HG02759 (cell line): Measurements from ENCODE around the gene BLOC1S5.
A peak's percentile ranks its signal among the peaks of the same experiment; 100 is the strongest.

Source experiments
- ATAC-seq: cut with Tn5 transposase; IDR thresholded peaks from one replicate; pipeline ENCODE4 v1.9.1; 2021; ENCODE audit warnings: mild to moderate bottlenecking, moderate library complexity; ENCODE audit not compliant: unreplicated experiment

The BLOC1S5 gene, protein sequence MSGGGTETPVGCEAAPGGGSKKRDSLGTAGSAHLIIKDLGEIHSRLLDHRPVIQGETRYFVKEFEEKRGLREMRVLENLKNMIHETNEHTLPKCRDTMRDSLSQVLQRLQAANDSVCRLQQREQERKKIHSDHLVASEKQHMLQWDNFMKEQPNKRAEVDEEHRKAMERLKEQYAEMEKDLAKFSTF

DNA sequence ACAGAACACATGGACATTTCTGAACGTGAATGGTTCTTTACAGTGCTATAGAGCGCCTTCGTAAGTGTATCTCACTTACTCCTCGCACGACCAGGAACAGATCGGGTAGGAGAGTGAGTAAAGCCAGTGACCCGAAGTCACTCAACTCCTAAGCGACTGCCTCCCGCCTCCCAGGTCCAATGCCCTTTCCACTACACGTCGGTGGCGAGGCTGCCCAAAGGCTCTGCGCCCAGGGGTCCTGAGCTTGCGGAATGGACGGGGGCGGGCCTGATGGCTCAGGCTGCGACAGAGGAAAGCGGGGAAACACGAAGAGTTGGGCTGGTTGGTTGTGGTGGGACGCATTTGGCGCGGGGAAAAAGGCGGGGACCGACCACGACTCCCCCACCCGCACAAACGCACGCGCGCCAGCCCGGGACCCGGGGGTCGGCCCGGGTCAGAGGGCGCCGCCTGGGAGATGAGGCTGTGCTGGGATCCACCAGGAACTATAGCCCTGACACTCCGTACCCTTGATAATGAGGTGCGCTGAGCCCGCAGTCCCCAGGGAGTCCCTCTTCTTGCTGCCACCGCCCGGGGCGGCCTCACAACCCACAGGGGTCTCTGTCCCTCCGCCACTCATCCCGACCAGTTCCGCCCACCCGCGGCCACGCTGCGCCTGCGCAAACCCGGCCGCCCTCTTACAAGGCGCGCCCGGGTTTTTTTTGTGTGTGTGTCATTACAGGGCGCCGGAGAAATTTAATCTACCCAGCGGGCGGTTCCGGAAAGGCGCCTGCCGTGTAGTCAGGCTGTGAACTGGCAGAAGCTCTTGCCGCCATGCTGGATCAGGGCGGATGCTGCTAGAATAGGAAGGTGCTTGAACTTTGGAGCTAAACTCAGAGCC lies at the start of gene BLOC1S5:
Gene BLOC1S5 (minus strand): TSS at position 629 of the 877 bp plus-strand sequence. CDS start 13 bp downstream, at position 616.
- ATAC-seq: peak; percentile 83

DNA sequence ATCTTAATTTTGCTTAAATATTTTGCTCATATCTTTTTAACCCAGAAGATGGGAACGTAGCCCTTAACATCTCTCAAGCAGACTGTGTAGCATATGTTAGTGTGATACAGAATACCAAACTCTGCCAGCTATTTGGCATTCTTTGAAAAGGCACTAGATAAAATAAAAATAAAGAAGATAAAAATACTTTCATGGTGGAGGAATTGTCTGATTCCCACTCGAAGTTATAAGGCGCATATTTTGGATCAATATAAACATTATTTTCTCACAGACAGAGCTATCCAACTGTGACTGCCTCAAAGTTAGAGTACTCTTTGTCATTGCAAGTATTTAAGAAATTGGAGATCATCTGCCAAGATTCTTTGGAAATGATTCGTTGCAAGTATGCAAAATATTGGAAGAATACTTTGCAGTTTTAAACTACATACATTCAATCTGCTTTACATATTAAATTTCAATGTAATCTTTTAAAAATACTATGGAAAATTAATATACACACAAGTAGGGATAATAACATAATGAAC lies 49.0 kb upstream of the BLOC1S5 start:
- ATAC-seq: no peak

DNA sequence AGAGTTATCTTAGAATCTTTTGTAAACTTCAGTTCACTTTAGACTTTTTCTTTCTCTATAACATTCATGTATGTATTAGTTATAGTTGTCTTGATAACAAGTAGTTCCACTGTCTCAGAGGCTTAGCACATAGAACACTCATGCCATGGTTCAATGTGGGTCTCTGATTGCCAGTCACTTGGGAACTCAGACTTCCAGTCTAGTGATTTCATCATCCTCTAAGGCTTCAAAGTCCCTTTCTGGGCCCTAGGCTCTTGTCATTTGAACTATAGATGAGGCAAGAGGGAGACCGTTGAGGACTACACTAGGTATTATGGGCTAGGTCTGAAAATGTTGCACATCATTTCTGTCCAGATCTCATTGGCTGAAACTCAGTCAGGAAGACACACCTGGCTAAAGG lies 46.5 kb upstream of the BLOC1S5 start:
- ATAC-seq: no peak

DNA sequence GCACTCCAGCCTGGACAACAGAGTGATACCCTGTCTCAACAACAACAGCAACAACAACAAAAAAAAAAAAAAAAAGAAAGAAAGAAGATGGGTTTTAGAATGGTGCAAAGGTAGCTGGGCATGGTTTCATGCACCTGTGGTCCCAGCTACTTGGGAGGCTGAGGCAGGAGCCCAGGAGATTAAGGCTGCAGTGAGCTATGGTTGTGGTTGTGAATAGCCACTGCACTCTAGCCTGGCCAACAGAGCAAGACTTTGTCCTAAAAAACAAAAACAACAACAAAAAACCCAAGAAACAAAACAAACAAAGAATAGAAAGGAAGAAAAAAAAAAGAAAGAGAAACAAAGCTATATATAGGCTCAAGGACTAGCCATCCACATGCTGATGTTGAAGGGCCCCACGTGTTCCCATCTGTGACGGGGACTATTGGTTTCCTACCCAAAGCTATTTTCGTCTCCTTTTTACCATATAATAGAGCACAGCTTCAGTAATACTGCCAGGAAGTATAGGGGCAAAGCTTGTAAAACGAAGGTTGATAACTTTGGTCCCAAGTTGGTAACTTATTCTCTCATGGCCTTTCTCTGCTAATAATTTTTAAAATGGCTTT lies 46.0 kb upstream of the BLOC1S5 start:
- peak; percentile 70 for ATAC-seq

DNA sequence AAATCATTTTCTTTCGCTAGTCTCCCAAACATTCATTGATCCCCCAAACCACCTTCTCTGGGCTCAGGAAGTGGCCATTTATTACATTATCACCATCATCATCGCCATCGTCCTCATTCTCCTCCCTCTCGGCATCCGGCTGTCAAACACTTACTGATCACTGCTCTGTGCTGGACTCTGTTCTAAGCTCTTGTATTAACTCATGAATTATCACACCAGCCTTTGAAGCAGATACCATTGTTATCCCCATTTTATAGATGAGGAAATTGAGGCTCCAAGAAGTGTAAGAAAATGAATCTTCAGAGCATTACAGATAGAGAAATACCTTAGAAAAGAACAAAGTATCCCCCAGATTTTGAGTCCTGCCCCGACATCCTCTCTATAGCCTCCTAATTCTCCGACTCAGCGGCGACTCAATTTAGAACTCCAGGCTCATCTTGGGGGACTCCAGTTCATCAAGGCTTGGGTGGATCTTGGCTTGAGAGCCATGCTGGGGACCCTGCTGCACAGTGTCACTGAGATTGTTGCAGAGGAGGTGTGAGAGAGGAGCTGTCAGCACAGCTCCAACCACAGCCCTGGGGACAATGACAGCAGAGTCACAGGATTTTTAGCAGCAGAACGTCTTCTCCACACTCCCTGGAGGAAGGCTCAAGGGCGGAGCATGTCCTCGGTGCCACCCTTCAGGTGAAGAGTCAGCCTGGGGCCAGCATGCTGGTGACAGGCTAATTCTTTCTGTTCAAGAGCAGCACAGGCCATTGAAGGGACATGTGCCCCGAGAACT lies 44.8 kb upstream of the BLOC1S5 start:
- ATAC-seq: no peak

DNA sequence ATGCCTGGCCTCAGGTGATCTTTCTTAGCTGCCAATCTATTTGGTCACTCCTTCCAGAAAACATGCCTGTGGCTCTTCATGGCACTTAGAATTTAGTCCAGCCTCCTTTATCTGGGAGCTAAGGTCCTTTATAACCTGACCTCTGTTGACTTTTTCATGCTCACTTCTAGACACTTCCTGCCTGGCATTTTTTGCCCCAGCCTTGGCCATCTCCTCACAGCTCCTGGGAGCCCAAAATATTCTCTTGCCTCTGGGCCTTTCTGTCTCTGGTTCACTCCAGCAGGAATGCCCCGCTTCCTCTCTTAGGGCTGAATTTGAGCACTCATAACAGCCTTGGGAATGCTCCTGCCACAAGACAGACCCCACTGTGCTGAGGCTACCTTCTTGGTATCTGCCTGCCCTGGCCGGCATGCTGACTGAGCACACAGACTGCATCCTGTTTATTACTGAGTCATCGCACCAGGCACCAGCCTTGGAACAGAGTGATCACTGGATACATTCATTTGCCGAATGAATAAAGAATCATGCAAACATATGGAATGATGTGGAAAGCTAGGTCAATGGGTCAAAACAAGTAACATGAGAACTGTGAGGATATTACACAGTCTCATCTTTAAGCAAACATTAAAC lies 44.0 kb upstream of the BLOC1S5 start:
- ATAC-seq: no peak

DNA sequence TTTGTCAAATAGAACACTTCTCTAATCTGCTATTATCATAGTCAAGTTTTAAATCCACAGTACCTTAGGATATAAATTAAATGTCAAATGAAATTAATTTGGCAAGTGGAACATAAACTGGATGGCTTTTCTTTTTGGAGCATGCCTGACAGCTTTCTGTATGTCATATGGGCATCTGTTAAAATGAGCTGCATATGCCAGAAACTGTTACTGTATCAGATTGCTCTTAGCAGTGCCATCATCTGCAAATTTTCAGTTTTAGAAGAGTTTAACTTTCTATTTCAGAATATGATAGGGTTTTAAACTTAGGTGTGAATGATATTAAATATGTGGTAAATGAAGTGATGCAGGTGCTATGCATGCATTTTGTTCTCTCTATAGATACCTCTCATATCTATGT lies 41.6 kb upstream of the BLOC1S5 start:
- no peak for ATAC-seq

DNA sequence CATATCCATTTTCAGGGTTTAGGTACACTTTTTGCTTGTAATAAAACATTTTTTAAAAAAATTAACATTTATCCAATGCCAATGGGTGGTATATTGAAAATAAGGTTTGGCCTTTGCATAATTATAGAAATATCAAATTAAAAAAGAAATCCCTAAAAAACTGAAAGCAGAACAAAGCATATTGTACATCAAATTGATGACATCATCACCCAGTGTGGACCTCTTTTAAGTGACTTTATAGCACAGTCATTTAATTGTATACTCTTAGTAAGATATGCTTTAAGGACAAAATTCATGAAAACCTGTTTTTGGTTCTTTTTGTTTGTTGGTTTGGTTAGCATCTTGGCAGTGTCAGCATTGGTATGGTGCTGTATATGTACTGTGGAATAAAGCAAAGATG lies 39.5 kb upstream of the BLOC1S5 start:
- no peak for ATAC-seq

DNA sequence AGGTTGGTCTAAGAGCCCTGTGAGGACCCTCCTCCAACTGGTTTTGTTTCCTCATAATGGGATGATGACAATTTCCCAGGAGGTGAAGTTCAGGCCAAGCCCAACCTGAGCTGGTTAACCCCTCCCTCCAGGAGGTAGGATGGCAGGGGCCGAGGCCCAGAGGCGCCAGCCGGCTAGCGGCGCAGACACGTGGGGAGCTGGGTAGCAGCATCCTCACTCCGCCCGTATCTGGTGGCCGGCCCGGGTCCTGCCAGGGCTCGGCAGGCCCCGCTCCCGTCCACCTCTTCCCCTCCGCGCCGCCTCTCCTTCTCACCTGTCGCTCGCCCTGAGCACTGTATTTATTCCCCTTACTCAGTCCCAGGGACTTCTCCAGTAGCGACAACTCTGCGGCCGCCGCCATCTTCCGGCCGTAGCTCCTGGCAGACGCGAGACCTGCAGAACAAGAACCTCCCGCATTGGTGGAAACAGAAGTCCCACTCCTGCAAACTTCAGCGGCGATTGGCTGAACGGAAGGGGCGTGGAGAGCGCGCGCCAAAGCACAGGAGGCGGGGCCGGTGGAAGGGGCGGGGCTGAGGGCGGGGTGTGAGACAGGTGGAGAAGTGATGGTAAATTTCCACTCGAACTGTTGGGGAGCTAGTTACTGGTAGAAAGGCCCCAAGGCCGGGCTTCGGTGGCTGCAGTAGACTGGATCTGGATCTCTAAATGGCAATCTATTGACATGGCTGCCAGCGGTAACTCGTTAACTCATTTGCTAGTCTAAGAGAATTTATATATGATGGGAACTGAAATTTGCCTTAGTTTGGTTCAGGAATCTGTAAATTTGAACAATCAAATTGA lies 38.2 kb upstream of the BLOC1S5 start, which contains the start of gene EEF1E1:
Gene EEF1E1 (minus strand): TSS at position 427 of the 837 bp plus-strand sequence. CDS start 27 bp downstream, at position 400.
- peak; percentile 99 for ATAC-seq

DNA sequence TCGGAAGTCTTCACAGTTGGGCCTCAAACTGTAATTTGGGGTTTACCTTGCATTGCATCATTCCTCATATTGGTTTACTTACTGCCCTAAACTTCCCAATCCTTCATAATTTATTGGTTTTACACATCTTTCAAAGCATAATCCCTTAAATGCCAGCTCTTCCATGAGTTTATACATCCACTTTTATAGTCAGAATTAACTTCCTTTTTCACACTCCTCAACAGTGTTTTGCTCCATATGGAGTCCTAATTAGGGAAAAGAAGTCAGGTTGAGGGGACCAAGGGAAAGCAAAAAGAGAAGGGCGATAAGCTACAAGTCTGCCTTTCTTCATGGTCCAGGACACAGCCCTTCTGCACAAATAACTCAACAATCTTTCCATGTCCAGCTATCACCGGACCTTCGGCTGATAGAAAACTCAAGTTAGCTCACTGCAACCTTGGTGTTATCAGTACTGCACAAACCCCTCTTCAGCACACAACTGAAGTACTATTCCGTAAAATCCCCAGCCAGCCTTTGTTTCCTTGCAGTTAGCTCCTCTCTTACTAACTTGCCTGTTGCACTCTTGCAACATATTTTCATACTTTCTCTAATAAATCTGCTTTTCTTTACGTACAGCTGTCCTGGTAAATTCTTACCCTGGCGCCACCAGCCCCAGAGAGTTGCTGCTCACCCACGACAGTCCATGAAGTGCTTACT lies 36.1 kb upstream of the BLOC1S5 start:
- ATAC-seq: no peak

DNA sequence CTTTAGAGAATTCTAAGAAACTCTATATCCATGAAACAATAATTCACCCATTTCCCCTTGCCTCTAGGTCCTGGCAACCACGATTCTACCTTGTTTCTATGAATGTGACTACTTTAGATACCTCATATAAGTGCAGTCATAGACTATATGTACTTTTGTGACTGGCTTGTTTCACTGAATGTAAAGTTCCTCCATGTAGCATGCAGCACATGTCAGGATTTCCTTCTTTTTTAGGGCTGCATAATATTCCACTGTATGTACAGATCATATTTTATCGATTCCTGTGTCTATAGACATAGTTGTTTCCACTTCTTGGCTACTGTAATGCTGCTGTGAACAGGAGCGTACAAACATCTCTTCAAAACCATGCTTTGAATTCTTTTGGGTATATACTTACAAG lies 26.5 kb upstream of the BLOC1S5 start:
- no peak for ATAC-seq

DNA sequence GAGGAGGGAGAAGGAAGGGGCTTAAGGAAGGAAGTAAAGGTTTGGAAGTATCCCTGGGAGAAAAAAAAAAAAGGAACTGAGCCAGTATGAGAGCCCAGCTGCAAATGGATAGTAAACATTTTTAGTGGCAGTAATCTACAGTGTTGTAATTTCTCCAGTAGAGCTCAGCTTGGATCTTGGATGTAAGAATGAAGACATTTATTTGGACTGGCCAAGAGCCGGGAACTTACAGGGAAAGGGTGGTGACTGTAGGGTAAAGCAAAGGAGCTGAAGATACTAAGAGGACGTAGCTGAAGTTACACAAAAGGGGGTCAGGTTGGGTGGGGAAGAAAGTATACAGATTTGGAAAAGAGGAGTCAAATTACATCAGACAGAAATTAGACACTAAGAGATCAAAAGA lies 24.7 kb upstream of the BLOC1S5 start:
- ATAC-seq: no peak

DNA sequence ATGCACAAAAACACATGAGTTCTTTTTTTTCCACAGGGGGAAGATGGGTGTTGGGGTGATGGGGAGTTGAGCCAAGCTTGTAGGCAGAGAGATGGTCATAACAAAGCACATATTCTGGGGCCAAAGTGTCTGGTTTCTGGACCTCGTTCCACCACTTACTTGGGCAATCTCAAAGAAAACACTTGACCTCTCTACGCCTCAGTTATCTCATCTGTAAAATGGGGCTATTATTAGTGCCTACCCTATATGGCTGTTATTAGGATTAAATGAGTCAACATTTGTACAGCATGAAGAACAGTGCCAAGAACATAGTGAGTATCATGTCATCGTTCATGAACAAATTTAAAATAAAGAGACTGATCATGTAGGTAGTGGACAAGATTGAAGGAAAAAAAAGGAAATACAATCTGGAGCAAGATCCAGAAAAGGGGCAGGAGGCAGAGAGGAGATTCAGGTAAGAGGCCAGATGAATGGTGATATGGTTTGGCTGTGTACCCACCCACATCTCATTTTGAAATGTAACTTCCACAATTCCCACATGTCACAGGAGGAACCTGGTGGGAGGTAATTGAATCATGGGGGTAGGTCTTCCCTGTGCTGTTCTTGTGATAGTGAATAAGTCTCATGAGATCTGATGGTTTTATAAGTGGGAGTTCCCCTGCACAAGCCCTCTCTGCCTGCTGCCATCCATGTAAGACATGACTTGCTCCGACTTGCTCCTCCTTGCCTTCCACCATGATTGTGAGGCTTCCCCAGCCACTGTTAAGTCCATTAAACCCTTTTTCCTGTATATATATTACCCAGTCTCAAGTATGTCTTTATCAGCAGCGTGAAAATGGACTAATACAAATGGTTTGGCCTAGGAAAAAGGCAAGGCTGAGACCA lies 23.9 kb upstream of the BLOC1S5 start:
- ATAC-seq: no peak

DNA sequence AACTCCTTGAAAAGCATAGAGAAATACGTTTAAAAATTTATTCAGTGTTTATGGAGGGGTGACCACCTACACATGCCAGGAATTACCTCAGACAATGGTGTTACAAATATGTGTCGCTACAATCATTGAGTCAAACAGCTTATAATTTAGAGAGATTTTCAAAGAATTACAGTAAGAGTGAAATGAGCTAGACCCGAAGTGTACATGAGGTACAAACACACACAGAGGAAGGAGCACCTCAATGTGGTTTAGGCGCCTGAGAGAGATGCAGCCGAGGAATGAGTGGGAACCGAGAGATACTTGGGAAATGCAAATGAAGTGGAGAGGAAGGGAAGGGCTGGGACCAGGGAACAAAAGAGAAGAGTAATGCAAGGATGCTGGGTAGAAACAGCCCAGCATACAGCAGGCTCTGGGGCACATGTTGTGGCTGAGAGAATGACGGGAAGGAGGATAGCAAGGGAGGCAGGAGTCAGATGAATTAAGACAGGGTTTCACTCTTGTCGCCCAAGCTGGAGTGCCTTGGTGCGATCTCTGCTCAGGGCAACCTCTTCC lies 22.6 kb upstream of the BLOC1S5 start:
- ATAC-seq: no peak

DNA sequence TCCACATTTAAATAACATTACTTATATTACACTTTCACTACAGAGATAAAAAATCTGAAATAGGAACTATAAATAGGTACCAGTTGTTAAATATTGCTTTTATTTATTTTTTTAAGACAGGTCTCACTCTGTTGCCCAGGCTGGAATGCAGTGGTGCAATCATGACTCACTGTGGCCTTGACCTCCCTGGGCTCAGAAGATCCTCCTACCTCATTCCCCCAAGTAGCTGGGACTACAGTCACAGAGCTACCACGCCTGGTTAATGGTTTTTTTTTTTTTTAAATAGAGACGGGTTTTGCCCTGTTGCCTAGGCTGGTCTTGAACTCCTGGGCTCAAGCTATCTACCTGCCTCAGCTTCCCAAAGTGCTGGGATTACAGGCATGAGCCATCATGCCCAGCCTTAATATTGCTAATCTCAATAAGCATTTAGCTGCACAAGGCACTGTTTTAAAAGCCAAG lies 20.9 kb upstream of the BLOC1S5 start:
- ATAC-seq: no peak

DNA sequence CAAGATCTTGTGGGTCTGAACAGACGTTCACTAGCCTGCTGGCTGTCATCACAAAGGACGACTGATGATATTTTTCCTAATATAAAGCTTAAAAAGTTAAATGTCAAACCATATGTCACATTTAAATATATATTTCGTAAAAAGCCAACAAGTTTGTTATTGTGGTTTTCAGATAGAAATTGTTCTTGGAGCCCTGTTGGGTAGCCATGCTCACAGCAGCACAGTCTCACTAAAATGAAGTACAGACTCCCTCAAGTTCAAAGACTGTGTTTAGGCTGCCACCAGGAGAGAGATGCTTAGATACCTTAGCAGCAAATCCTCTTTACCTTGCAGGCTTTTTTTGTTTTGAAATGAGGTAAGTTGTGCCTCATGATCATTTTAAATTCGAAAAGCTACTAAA lies 20.4 kb upstream of the BLOC1S5 start:
- ATAC-seq: no peak
